CD4-positive, alpha-beta T cell treated with Interleukin-1 beta for 1 hour (primary cell): ENCODE results near the gene HNRNPA1.
A peak's percentile ranks its signal among the peaks of the same experiment; 100 is the strongest.
"Not testable (repeated sequence)": the region's sequence is repeated elsewhere in the genome, so short reads cannot be mapped to it uniquely, and the experiment has no call there.

Experiments
- DNase-seq, 2 donors: peaks; one replicate each; pipeline ENCODE4 v3.0.0-alpha.2; 2020 to 2022

HNRNPA1 gene

GRCh38 chr12:54277823-54278276 is 2.7 kb upstream of the HNRNPA1 start:
- no peak for DNase-seq

GRCh38 chr12:54279227-54279631 is 1.3 kb upstream of the HNRNPA1 start:
- DNase-seq = no peak

- peak; percentile 100 for DNase-seq
Observed at GRCh38 chr12:54279632-54280467, 676 bp upstream of the HNRNPA1 start, which contains the start of gene CBX5. TSS of gene CBX5 (minus strand) at chr12:54280122. CDS start at chr12:54257650, 22,472 bp downstream.

- DNase-seq = not testable (repeated sequence)
Observed at GRCh38 chr12:54281261-54281638, 724 bp downstream of the HNRNPA1 start.

GRCh38 chr12:54281694-54282093 is 1.2 kb downstream of the HNRNPA1 start:
- not testable (repeated sequence) for DNase-seq

- no peak for DNase-seq
Observed at GRCh38 chr12:54282949-54283593, 2.5 kb downstream of the HNRNPA1 start.

GRCh38 chr12:54284070-54284780 is 3.7 kb downstream of the HNRNPA1 start:
- not testable (repeated sequence) for DNase-seq

GRCh38 chr12:54285150-54286041 is 4.9 kb downstream of the HNRNPA1 start:
- DNase-seq = no peak

DNA sequence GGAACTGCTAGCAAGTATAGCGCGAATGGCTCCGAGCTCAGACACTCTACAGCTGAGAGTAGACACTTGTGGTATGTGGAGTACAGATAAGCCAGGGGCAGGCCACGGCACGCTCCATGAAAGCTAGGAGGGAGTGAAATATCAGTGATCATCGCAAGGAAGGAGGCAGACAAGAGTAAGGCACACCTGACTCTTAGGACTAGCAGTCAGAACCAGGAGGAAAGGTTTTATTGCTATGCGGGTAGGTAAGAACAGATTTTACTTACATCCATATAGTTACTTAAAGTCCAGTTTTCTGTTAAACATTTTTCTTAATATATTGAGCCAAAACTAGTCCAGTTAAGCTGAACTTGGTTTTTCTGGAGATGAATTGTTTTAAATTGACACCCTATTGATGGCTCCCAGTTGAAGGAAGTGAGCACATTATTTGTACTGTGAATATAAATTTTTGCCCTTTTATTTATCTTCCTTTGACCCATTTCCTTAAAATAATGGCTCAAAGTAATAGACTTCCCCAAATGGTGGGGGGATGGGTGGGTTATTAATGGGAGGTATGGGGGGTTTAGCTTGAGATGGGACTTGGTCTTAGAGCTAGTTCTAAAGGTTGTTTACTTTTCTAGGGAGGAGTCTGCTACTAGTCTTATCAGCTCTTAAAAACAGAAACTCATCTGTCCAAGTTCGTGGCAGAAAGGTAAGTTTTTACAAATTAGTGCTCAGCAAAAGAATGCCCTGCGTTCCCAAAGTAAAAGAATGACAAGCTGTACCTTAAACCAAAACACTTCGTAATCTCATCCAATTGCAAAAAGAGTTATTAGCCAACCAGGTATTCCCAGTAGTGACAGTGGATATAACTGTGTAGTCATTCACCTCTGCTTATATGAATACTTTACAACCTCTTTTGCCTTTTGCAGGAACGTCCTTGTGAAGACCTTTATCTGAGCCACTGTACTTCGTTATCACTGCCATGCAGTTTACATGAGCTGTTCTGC is 5.8 kb downstream of the HNRNPA1 start:
- no peak for DNase-seq

- no peak for DNase-seq
Observed at GRCh38 chr12:54287261-54288157, 7.0 kb downstream of the HNRNPA1 start.

- no peak for DNase-seq
Observed at GRCh38 chr12:54292083-54292930, 11.8 kb downstream of the HNRNPA1 start.

DNA sequence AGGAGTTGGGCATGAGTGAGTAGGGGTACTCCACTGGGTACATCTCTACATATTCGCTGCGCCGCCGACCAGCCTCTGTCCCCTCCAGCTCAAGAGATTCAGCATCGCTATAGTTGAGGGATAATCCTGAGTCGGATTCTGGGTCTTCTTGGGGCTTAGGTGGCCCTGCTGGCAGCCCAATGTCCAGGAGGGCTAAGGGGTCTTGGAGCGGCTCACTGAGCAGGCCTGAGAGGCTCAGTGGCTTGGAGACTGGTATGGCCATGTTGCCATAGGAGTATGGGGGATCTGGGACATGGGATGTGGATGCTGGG is 12.4 kb downstream of the HNRNPA1 start:
- DNase-seq = no peak

DNA sequence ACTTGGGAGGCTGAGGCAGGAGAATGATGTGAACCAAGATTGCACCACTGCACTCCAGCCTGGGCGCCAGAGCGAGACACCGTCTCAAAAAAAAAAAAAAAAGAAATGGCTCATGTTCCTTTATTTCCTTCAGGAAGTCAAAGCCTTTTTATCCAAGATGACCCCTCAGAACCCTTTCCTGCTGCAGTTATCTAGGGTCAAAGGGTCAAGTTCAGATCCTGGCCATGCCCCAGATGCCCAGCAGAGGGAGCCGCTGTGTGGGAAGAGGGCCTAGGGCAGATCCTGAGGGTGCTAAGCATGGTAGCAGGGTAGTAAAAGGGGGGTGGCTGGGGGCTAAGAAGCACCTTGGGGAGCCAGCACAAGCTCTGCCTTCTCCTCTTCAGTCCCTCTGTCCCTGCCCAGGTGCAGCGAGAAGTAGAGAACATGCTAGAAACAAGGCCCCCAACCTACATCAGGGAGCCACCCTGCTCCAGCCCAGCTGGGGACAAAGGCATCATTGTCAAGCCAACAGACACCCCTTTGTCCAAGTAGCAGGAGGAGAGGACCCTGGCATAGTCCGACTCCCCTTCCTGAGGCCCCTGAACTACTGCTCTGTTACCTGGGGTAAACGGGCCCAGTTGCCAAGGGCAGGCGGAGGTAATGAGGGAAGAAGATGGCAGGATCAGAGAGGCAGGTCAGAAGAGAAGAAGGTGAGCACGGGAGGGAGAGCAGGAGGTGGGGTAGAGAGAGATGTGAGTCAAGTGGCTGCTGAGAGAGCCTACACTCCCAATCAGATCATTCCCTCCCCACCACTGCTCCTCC is 13.8 kb downstream of the HNRNPA1 start:
- peak; percentile 56 to 62 for DNase-seq

- no peak for DNase-seq
Observed at GRCh38 chr12:54294953-54295566, 14.5 kb downstream of the HNRNPA1 start.

DNA sequence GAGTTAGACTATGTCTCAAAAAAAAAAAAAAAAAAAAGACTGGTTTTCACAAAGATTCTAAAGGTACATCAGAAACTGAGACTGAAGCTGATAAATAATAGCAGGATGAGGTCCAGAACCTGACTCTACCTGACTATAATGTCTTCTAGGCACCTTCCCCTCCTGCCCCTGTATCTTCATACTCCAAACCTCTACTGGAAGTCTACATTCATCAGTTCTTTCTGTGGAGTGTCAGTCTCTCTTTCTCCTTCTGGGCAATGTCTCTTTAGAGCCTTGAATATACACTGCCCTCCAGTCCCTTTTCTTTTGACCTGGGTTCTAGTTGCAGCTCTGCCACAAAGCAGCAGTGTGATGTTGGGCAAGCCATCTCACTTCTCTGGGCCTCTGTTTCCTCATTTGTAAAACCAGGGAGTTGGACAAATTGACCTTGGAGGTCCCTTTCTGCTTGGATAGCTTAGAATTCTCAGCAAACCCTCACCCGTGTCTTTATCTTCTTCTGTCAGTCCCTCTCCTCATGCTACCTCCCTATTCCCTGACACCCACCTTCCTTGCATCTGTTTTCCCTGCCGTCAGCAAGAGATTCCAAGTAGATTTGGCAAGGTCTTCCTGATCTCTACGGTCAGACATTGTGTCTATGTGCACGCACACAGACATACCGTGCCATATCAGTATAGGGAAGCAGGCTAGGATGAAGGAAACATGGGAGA is 16.0 kb downstream of the HNRNPA1 start:
- no peak for DNase-seq

GRCh38 chr12:54298904-54299303 is 18.4 kb downstream of the HNRNPA1 start:
- no peak for DNase-seq
